Karpas-422 (cell line): Measurements from ENCODE around the gene OTC. TPM values are rescaled to one million over a fixed set of nuclear protein-coding genes. Genes with fewer than 3 reads are reported as not detected.

Experiments
- DNase-seq: peaks from one replicate; pipeline ENCODE4 v3.0.0-alpha.2; 2015
- H2AFZ ChIP-seq: fragments of 200-600 bp; sonication (generic); 2 replicates; pipeline ENCODE4 v1.6.1; 2014; ENCODE audit warnings: antibody characterized with exemption, low read length, mixed read lengths
- H3K27ac ChIP-seq: fragments of 200-600 bp; sonication (generic); 2 replicates; pipeline ENCODE4 v1.5.1; 2014; ENCODE audit warnings: mild to moderate bottlenecking, low read length, moderate library complexity
- H3K27me3 ChIP-seq: fragments of 200-600 bp; sonication (generic); 2 replicates; pipeline ENCODE4 v1.6.1; 2014; ENCODE audit warnings: low read length, mixed read lengths
- H3K36me3 ChIP-seq: fragments of 200-600 bp; sonication (generic); 2 replicates; pipeline ENCODE4 v1.6.1; 2014; ENCODE audit warnings: low read length, mixed read lengths; ENCODE audit not compliant: insufficient read depth
- H3K4me1 ChIP-seq: fragments of 200-600 bp; sonication (generic); 2 replicates; pipeline ENCODE4 v1.6.1; 2014; ENCODE audit warnings: mild to moderate bottlenecking, low read length, mixed read lengths
- H3K4me2 ChIP-seq: fragments of 200-600 bp; sonication (generic); 2 replicates; pipeline ENCODE4 v1.6.1; 2014; ENCODE audit warnings: low read length, low read depth, mild to moderate bottlenecking; ENCODE audit not compliant: poor library complexity, severe bottlenecking
- H3K4me3 ChIP-seq: fragments of 200-600 bp; sonication (generic); 2 replicates; pipeline ENCODE4 v1.5.1; 2014; ENCODE audit warnings: mild to moderate bottlenecking, antibody characterized with exemption, low read length, mixed read lengths
- H3K79me2 ChIP-seq: fragments of 200-600 bp; sonication (generic); 2 replicates; pipeline ENCODE4 v1.6.1; 2014; ENCODE audit warnings: mild to moderate bottlenecking, low read length, mixed read lengths
- H3K9ac ChIP-seq: fragments of 200-600 bp; sonication (generic); 2 replicates; pipeline ENCODE4 v1.6.0; 2014; ENCODE audit warnings: low read length
- H3K9me2 ChIP-seq: fragments of 200-600 bp; sonication (generic), shearing (Covaris generic); replicated peaks from 2 replicates; pipeline ENCODE4 v1.6.0; 2014; ENCODE audit warnings: mild to moderate bottlenecking, low read length, moderate library complexity; ENCODE audit not compliant: insufficient read depth
- H3K9me3 ChIP-seq: fragments of 300-700, 200-600 bp; sonication (generic); 2 replicates; pipeline ENCODE4 v1.6.1; 2014; ENCODE audit warnings: low read length, mixed read lengths
- H4K20me1 ChIP-seq: fragments of 200-600 bp; sonication (generic); 2 replicates; pipeline ENCODE4 v1.6.1; 2014; ENCODE audit warnings: mild to moderate bottlenecking, antibody characterized with exemption, low read length, low read depth; ENCODE audit not compliant: insufficient read depth
- total RNA-seq: library from RNA; depleted of rRNA; stranded (reverse); fragments of >200 nt; shearing (Covaris generic); gene quantifications from 2 replicates; pipeline ENCODE4 v1.2.3, GENCODE V29; 2014; ENCODE audit warnings: low replicate concordance; rRNA removed

OTC gene
- total RNA-seq: not detected in 2 replicates

- Histone ChIP-seq H3K27me3 (no peaks in the 10 kb centered on the region), H3K79me2 (no peaks in the 10 kb centered on the region), H3K36me3 (no peaks in the 10 kb centered on the region), H4K20me1 (no peaks in the 10 kb centered on the region), H3K4me1 (no peaks in the 10 kb centered on the region), H3K9me3 (no peaks in the 10 kb centered on the region), H3K4me3 (no peak within 1 kb of the TSS), H3K27ac (no peak within 1 kb of the TSS), H3K4me2 (no peak within 1 kb of the TSS), H3K9ac (no peak within 1 kb of the TSS), H3K9me2 (no peaks in the 10 kb centered on the region), H2AFZ (no peak within 1 kb of the TSS)
- DNase-seq: no peak
These were observed at the start of gene OTC for GRCh38 chrX:38352362-38352761. Gene OTC, plus strand, starts transcription at chrX:38352604. Its CDS starts 93 bp downstream, at chrX:38352697.

- Histone ChIP-seq H4K20me1 (no peaks in the 10 kb centered on the region), H3K9me2 (no peaks in the 10 kb centered on the region), H3K27ac (no peak overlapping the region), H3K79me2 (no peaks in the 10 kb centered on the region), H3K4me2 (no peak overlapping the region), H2AFZ (no peak overlapping the region), H3K4me1 (no peaks in the 10 kb centered on the region), H3K4me3 (no peak overlapping the region), H3K27me3 (no peaks in the 10 kb centered on the region), H3K9ac (no peak overlapping the region), H3K36me3 (no peaks in the 10 kb centered on the region), H3K9me3 (no peaks in the 10 kb centered on the region)
- DNase-seq: no peak
These were observed 48.4 kb upstream of the OTC start for GRCh38 chrX:38304010-38304409.

- Histone ChIP-seq H3K27ac (no peak overlapping the region), H3K4me2 (no peak overlapping the region), H3K4me1 (no peaks in the 10 kb centered on the region), H3K9me2 (no peaks in the 10 kb centered on the region), H3K9ac (no peak overlapping the region), H3K36me3 (no peaks in the 10 kb centered on the region), H3K79me2 (no peaks in the 10 kb centered on the region), H3K4me3 (no peak overlapping the region), H3K27me3 (no peaks in the 10 kb centered on the region), H4K20me1 (no peaks in the 10 kb centered on the region), H3K9me3 (no peaks in the 10 kb centered on the region), H2AFZ (no peak overlapping the region)
- DNase-seq: no peak
These were observed 46.4 kb upstream of the OTC start for GRCh38 chrX:38305971-38306370.

GRCh38 chrX:38311743-38312142, 40.7 kb upstream of the OTC start:
- H3K79me2 ChIP-seq: no peaks in the 10 kb centered on the region

GRCh38 chrX:38312436-38312835, 40.0 kb upstream of the OTC start:
- Histone ChIP-seq H3K9ac (no peak overlapping the region), H3K27me3 (no peaks in the 10 kb centered on the region), H3K4me1 (no peaks in the 10 kb centered on the region), H3K4me3 (no peak overlapping the region), H3K9me2 (no peaks in the 10 kb centered on the region), H3K4me2 (no peak overlapping the region), H3K9me3 (no peaks in the 10 kb centered on the region), H2AFZ (no peak overlapping the region), H3K79me2 (no peaks in the 10 kb centered on the region), H3K36me3 (no peaks in the 10 kb centered on the region; the same call in 1 of the 2 replicates), H3K27ac (no peak overlapping the region), H4K20me1 (no peaks in the 10 kb centered on the region)
- DNase-seq: no peak

More at GRCh38 chrX:38311743-38312142, 40.7 kb upstream of the OTC start:
- no peak overlapping the region for H3K4me2 ChIP-seq
- no peaks in the 10 kb centered on the region for H3K9me3 ChIP-seq
- no peak overlapping the region for H3K9ac ChIP-seq
- H3K27ac ChIP-seq: no peak overlapping the region
- no peaks in the 10 kb centered on the region for H3K4me1 ChIP-seq
- DNase-seq: no peak
- H3K36me3 ChIP-seq: no peaks in the 10 kb centered on the region
- no peaks in the 10 kb centered on the region for H4K20me1 ChIP-seq
- H3K27me3 ChIP-seq: no peaks in the 10 kb centered on the region
- H3K4me3 ChIP-seq: no peak overlapping the region
- H3K9me2 ChIP-seq: no peaks in the 10 kb centered on the region
- H2AFZ ChIP-seq: no peak overlapping the region

DNA sequence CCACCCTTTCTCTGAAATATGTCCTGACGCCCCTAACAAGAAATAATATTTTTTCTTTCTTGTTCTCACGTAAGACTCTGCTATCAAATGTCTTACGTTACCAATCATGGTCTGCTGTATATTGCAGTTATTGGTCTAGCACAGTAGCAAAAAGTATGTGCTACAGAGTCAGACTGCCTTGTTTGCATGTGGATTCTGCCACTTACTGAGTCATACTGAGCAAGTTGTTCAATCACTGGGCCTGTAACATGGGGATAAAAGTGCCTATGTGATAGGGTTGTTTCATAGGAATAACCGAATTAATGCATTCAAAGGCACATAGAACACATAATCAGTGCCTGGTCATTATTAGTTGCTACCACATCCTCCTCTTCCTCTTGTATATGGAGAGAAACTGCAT, 39.2 kb upstream of the OTC start:
- no peaks in the 10 kb centered on the region for H3K9me3 ChIP-seq
- no peak for DNase-seq
- H2AFZ ChIP-seq: no peak overlapping the region
- no peaks in the 10 kb centered on the region for H3K79me2 ChIP-seq
- H3K4me1 ChIP-seq: no peaks in the 10 kb centered on the region
- no peak overlapping the region for H3K9ac ChIP-seq
- H3K27ac ChIP-seq: no peak overlapping the region
- H3K4me3 ChIP-seq: no peak overlapping the region
- no peaks in the 10 kb centered on the region for H3K9me2 ChIP-seq
- H4K20me1 ChIP-seq: no peaks in the 10 kb centered on the region
- H3K36me3 ChIP-seq: no peaks in the 10 kb centered on the region; the same call in 1 of the 2 replicates
- no peaks in the 10 kb centered on the region for H3K27me3 ChIP-seq
- H3K4me2 ChIP-seq: no peak overlapping the region

GRCh38 chrX:38315186-38315585, 37.2 kb upstream of the OTC start:
- no peaks in the 10 kb centered on the region for H3K79me2 ChIP-seq
- DNase-seq: no peak
- no peak overlapping the region for H3K4me3 ChIP-seq
- H3K9me2 ChIP-seq: no peaks in the 10 kb centered on the region
- no peaks in the 10 kb centered on the region for H3K4me1 ChIP-seq
- H4K20me1 ChIP-seq: no peaks in the 10 kb centered on the region
- H3K27ac ChIP-seq: no peak overlapping the region
- no peaks in the 10 kb centered on the region for H3K9me3 ChIP-seq
- no peak overlapping the region for H3K4me2 ChIP-seq
- H3K27me3 ChIP-seq: no peaks in the 10 kb centered on the region
- no peak overlapping the region for H2AFZ ChIP-seq
- no peaks in the 10 kb centered on the region; the same call in 1 of the 2 replicates for H3K36me3 ChIP-seq
- no peak overlapping the region for H3K9ac ChIP-seq

DNA sequence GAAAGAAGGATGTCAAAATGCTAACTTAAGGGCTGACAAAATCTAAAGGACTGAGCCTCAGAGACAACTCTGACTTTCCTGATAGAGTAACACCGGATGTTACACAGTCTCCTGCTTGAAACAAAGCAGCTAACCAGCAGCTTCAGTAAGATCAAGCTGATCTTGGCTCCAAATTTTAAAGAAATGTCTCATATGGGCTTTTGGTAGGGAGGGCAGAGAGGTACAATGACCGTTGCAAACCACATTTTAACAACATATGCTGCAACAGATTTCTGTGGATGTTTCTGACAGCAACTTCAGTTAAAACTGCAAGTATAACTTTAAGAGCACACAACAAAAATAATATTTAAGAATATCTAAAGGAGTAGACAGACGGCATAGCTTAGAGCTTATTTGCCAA, 34.2 kb upstream of the OTC start:
- H3K9me3 ChIP-seq: no peaks in the 10 kb centered on the region
- H3K9me2 ChIP-seq: no peaks in the 10 kb centered on the region
- H2AFZ ChIP-seq: no peak overlapping the region
- H3K4me2 ChIP-seq: no peak overlapping the region
- H3K9ac ChIP-seq: no peak overlapping the region
- no peaks in the 10 kb centered on the region; the same call in 1 of the 2 replicates for H3K36me3 ChIP-seq
- no peak for DNase-seq
- no peak overlapping the region for H3K4me3 ChIP-seq
- H3K27ac ChIP-seq: no peak overlapping the region
- H3K27me3 ChIP-seq: no peaks in the 10 kb centered on the region
- peaks cover 19% of the 10 kb centered on the region for H3K79me2 ChIP-seq
- H3K4me1 ChIP-seq: no peaks in the 10 kb centered on the region
- no peaks in the 10 kb centered on the region for H4K20me1 ChIP-seq

DNA sequence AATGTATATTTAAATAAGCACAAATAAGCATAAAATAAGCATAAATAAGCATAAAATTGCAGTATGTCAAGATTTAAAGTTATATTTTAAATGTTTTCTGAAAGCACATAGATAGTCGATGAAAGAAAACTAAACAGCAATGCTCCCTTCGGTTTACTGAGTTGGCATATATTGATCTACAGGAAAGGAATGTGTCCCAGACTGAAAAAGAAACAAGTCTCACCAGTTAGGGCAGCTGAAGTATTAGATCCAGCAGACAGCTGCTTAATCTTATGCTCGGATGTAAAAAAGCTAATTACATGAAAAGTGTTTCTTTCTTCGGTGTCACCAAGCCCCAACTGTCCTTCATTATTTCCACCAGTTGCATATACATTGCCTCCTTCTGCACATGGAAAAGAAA, 33.8 kb upstream of the OTC start:
- Histone ChIP-seq H3K79me2 (peaks cover 23% of the 10 kb centered on the region), H3K36me3 (no peaks in the 10 kb centered on the region; the same call in 1 of the 2 replicates), H2AFZ (no peak overlapping the region), H3K4me3 (no peak overlapping the region), H3K9me2 (no peaks in the 10 kb centered on the region), H3K27me3 (no peaks in the 10 kb centered on the region), H3K4me1 (no peaks in the 10 kb centered on the region), H3K27ac (no peak overlapping the region), H4K20me1 (no peaks in the 10 kb centered on the region), H3K9me3 (no peaks in the 10 kb centered on the region), H3K9ac (no peak overlapping the region), H3K4me2 (no peak overlapping the region)
- no peak for DNase-seq
